H1 (cell line): ENCODE data around the gene DXO.

Source experiments
- ATF2 ChIP-seq: IDR thresholded peaks from 2 replicates; pipeline ENCODE4 v1.6.1; 2012; ENCODE audit warnings: low read length, inconsistent platforms
- CTCF ChIP-seq, 3 experiments: IDR thresholded peaks; 1 replicate in 2 of 3; 2 replicates in 1 of 3; pipeline versions ENCODE4 v1.5.1 to v1.6.1; 2011; ENCODE audit warnings: low read length in 3 of 3, mild to moderate bottlenecking in 3 of 3, inconsistent platforms in 2 of 3, low read depth in 1 of 3, moderate library complexity in 1 of 3; ENCODE audit not compliant: insufficient read depth in 1 of 3; ENCODE audit errors: control extremely low read depth in 1 of 3
- EZH2 ChIP-seq: fragments of 200-600 bp; sonication (generic); IDR thresholded peaks from 2 replicates; pipeline ENCODE4 v1.7.1; 2012; ENCODE audit warnings: low read depth, mild to moderate bottlenecking, moderate library complexity, low read length, inconsistent platforms; ENCODE audit not compliant: severe bottlenecking
- GABPA ChIP-seq: IDR thresholded peaks from 2 replicates; pipeline ENCODE4 v1.6.1; 2011; ENCODE audit warnings: mild to moderate bottlenecking, low read length, moderate library complexity, borderline replicate concordance; ENCODE audit not compliant: insufficient read depth
- PHF8 ChIP-seq: fragments of 200-600 bp; sonication (generic); conservative IDR thresholded peaks from 2 replicates; pipeline ENCODE4 v1.7.1; 2012; ENCODE audit warnings: low read depth, mild to moderate bottlenecking, inconsistent platforms, low read length, moderate library complexity
- POLR2A ChIP-seq, 2 experiments: IDR thresholded peaks; 1 replicate in 1 of 2; 2 replicates in 1 of 2; pipeline ENCODE4 v1.6.1; 2011; ENCODE audit warnings: low read depth in 2 of 2, low read length in 2 of 2, mild to moderate bottlenecking in 2 of 2; ENCODE audit errors: control extremely low read depth in 1 of 2
- POLR2AphosphoS5 ChIP-seq: IDR thresholded peaks from 2 replicates; pipeline ENCODE4 v1.6.1; 2011; ENCODE audit warnings: low read depth, low read length
- TAF1 ChIP-seq: IDR thresholded peaks from 2 replicates; pipeline ENCODE4 v1.6.1; 2011; ENCODE audit warnings: mild to moderate bottlenecking, low read depth, low read length

DNA sequence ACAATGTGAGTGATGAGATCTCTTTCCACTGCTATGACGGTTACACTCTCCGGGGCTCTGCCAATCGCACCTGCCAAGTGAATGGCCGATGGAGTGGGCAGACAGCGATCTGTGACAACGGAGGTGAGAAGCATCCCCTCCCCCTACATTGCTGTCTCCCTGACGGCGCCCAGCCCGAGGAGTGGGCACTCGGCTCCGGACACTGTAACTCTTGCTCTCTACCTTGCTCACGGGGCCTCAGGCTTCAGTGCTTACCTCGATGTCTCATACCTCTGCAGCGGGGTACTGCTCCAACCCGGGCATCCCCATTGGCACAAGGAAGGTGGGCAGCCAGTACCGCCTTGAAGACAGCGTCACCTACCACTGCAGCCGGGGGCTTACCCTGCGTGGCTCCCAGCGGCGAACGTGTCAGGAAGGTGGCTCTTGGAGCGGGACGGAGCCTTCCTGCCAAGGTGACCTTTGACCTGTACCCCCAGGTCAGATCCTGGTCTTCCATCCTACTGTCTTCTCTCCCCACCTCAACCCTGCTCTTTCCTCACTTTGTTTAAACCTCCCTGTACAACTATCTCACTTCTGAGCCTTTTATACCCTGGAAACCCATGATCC, 24.8 kb downstream of the DXO start:
- no peak for TF ChIP-seq CTCF (IDR thresholded peaks at IDR 0.05; ENCODE audit: control extremely low read depth in 1 of 3, insufficient read depth in 1 of 3, low read depth in 1 of 3, low read length in 3 of 3)
- TF ChIP-seq EZH2 = no peak
- TF ChIP-seq ATF2 = no peak
- no peak for TF ChIP-seq GABPA
- TF ChIP-seq PHF8 = no peak
- TF ChIP-seq POLR2AphosphoS5 = no peak
- no peak for TF ChIP-seq POLR2A (IDR thresholded peaks at IDR 0.05; ENCODE audit: control extremely low read depth in 1 of 2, low read depth in 2 of 2, low read length in 2 of 2)
- no peak for TF ChIP-seq TAF1
